Spleen (tissue), 11 donors: ENCODE data around the gene PDE6G. TPM values are rescaled to one million over a fixed set of nuclear protein-coding genes. Genes with fewer than 3 reads are reported as not detected.
"Not testable (repeated sequence)": the region's sequence is repeated elsewhere in the genome, so short reads cannot be mapped to it uniquely, and the experiment has no call there.

Experiments used
- DNase-seq: peaks from one replicate; pipeline ENCODE4 v3.0.0-alpha.2; 2020
- H3K27ac ChIP-seq, 8 donors: fragments of 200-600 bp; sonication (generic) in 7 of 8; 1 replicate in 4 of 8; 2 replicates in 4 of 8; pipeline versions ENCODE4 v1.5.0 to v1.8.0; 2016 to 2021; ENCODE audit warnings: inconsistent platforms in 4 of 8, mild to moderate bottlenecking in 4 of 8, moderate library complexity in 1 of 8
- H3K27me3 ChIP-seq, 7 donors: fragments of 200-600 bp; sonication (generic) in 6 of 7; replicated peaks in 1 of 7; 1 replicate in 4 of 7; 2 replicates in 3 of 7; pipeline versions ENCODE4 v1.5.0 to v1.8.0; 2016 to 2021; ENCODE audit warnings: inconsistent platforms in 3 of 7, mild to moderate bottlenecking in 1 of 7
- H3K36me3 ChIP-seq, 6 donors: fragments of 200-600 bp; sonication (generic) in 5 of 6; 1 replicate in 4 of 6; 2 replicates in 2 of 6; pipeline versions ENCODE4 v1.5.0 to v1.8.0; 2016 to 2021; ENCODE audit warnings: inconsistent platforms in 2 of 6
- H3K4me1 ChIP-seq, 6 donors: fragments of 200-600 bp; sonication (generic) in 5 of 6; 1 replicate in 3 of 6; 2 replicates in 3 of 6; pipeline versions ENCODE4 v1.5.0 to v1.8.0; 2016 to 2021; ENCODE audit warnings: inconsistent platforms in 3 of 6
- H3K4me3 ChIP-seq, 8 donors: fragments of 200-600 bp; sonication (generic) in 7 of 8; 1 replicate in 4 of 8; 2 replicates in 4 of 8; pipeline versions ENCODE4 v1.5.0 to v1.8.0; 2016 to 2021; ENCODE audit warnings: inconsistent platforms in 4 of 8, mild to moderate bottlenecking in 4 of 8, moderate library complexity in 2 of 8
- H3K9me3 ChIP-seq, 8 donors: fragments of 200-600 bp; sonication (generic) in 7 of 8; 1 replicate in 4 of 8; 2 replicates in 4 of 8; pipeline versions ENCODE4 v1.5.0 to v1.8.0; 2016 to 2021; ENCODE audit warnings: inconsistent platforms in 4 of 8
- POLR2A ChIP-seq, 3 donors: fragments of 450-650 bp; IDR thresholded peaks; one replicate each; pipeline ENCODE4 v1.5.1; 2017; ENCODE audit warnings: antibody characterized with exemption in 3 of 3, mild to moderate bottlenecking in 1 of 3
- POLR2AphosphoS5 ChIP-seq, 3 donors: sonication (generic); formaldehyde crosslinking; IDR thresholded peaks; one replicate each; pipeline ENCODE4 v1.5.1; 2017; ENCODE audit warnings: antibody characterized with exemption in 3 of 3
- WGBS, 5 donors: extraction: QIAGEN DNeasy Blood & Tissue Kit in 3 of 5; methylation state at CpG; one replicate each; pipeline versions ENCODE4 v1.1.5 to v1.1.7; 2013 to 2018; 5-methylcytosine and 5-hydroxymethylcytosine counted together
- intact Hi-C: fragments of 100-400 bp; cut with DNase I; formaldehyde crosslinking; loops from one replicate; pipeline ENCODE4 v1.15.0; 2023; ENCODE audit warnings: low total_unique reads
- polyA plus RNA-seq, 3 donors: library from polyadenylated mRNA; stranded (reverse); fragments of 200-250 nt; gene quantifications; one replicate each; pipeline ENCODE4 v1.2.1, GENCODE V29; 2013
- total RNA-seq, 7 donors: library from RNA; depleted of rRNA in 3 of 7; stranded (reverse); fragments of >200 nt in 3 of 7; fragmentation: NEBNext Ultra II Directional in 4 of 7; extraction: Animal tissue kit (Norgen Biotek cat#: 25700) in 4 of 7; gene quantifications; one replicate each; pipeline versions ENCODE4 v1.1.0 to v1.2.1, GENCODE V29; 2016 to 2021
- TF ChIP-seq, protein P1 (sequence below), 11 experiments: fragments of 200-600 bp in 7 of 11; fragments of 450-650 bp in 4 of 11; sonication (generic) in 4 of 11; IDR thresholded peaks in 8 of 11; conservative IDR thresholded peaks in 3 of 11; 1 replicate in 7 of 11; 2 replicates in 4 of 11; pipeline versions ENCODE4 v1.4.0 to v1.8.0; 2016 to 2021; ENCODE audit warnings: antibody characterized with exemption in 11 of 11, inconsistent platforms in 4 of 11, mild to moderate bottlenecking in 1 of 11
- donor health status: healthy with polysubstance abuse.
- donor health status: DM: no; HTN: no; CAD: no; lungs with moderate emphysema.
- donor health status: DM: no; HTN: no; CAD: no.
- donor health status: Bipolar disorder and iron deficiency.
- donor health status: healthy.
- donor health status: DM: no; HTN: no; CAD: no.
- donor health status: DM: yes; HTN: yes; CAD: no.

Gene PDE6G
- total and polyA plus RNA-seq, 10 donors = 6.7 to 27.0 (median 19.4) TPM

DNA sequence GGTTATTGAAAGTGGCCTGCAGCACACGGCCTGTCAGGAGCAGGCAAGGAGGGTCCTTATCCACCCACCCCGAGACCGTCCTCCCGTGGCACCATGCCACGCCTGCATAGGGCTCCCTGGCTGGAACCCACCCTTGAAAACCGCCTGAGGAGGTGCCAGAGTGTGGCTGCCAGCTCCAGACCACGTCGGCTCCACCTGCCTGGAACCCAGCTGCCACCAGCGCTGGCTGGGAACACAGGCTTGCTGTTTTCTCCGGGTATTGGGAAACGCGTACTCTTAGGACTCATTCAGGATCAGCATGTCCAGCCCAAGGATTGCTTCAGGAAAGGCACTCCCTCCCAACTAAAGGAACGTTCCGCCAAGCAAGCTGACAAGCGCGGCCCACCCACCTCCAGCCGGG is 20.6 kb upstream of the PDE6G start:
- 88 to 97% (median 93%) methylated on average over 12 to 17 of the region's 17 CpGs for WGBS, 5 donors
- Histone ChIP-seq H3K4me3 (no peak overlapping the region), H3K27me3 (no peaks in the 10 kb centered on the region), H3K4me1 (peaks cover 0 to 25% (median 8%) of the 10 kb centered on the region in 6 donors), H3K36me3 (peaks cover 0 to 67% (median 41%) of the 10 kb centered on the region in 6 donors), H3K9me3 (no peaks in the 10 kb centered on the region), H3K27ac (no peak overlapping the region)
- no peak for DNase-seq
- TF ChIP-seq POLR2AphosphoS5 (IDR thresholded peaks at IDR 0.05) (peak in 1 of 3 donors; percentile 52), POLR2A (IDR thresholded peaks at IDR 0.05) (no peak)
- TF ChIP-seq, protein P1, sequence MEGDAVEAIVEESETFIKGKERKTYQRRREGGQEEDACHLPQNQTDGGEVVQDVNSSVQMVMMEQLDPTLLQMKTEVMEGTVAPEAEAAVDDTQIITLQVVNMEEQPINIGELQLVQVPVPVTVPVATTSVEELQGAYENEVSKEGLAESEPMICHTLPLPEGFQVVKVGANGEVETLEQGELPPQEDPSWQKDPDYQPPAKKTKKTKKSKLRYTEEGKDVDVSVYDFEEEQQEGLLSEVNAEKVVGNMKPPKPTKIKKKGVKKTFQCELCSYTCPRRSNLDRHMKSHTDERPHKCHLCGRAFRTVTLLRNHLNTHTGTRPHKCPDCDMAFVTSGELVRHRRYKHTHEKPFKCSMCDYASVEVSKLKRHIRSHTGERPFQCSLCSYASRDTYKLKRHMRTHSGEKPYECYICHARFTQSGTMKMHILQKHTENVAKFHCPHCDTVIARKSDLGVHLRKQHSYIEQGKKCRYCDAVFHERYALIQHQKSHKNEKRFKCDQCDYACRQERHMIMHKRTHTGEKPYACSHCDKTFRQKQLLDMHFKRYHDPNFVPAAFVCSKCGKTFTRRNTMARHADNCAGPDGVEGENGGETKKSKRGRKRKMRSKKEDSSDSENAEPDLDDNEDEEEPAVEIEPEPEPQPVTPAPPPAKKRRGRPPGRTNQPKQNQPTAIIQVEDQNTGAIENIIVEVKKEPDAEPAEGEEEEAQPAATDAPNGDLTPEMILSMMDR (IDR thresholded peaks at IDR 0.05 in 8 of 11, conservative IDR thresholded peaks at IDR 0.05 in 3 of 11) = no peak
- intact Hi-C loops = no loop called here

DNA sequence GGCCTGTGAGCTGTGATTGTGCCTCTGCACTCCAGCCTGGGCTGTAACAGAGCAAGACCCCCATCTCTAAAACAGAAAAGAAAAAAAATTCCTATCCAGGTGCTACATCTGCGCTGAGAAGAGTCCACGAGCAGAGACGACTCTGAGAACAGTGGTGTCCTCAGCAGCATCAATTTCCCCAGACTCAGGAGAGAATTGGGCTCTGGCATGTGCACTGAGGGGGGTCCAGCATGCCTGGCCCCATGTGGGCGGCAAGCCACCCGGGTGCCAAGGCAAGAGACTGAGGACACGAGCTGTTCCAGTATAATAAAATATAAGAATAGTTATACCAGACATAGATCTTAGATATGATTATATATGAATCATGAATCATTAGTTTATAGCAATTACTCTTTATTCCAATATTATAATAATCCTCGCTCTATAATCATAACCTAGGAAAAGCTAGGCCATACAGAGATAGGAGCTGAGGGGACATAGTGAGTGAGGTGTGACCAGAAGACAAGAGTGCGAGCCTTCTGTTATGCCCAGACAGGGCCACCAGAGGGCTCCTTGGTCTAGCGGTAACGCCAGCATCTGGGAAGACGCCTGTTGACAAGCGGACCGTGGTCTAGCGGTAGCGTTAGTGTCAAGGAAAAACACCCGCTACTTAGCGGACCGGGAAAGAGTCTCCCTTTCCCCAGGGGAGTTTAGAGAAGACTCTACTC is 19.3 kb upstream of the PDE6G start:
- intact Hi-C loops = not testable (repeated sequence)
- H3K36me3 ChIP-seq = peaks cover 0 to 67% (median 44%) of the 10 kb centered on the region in 6 donors

DNA sequence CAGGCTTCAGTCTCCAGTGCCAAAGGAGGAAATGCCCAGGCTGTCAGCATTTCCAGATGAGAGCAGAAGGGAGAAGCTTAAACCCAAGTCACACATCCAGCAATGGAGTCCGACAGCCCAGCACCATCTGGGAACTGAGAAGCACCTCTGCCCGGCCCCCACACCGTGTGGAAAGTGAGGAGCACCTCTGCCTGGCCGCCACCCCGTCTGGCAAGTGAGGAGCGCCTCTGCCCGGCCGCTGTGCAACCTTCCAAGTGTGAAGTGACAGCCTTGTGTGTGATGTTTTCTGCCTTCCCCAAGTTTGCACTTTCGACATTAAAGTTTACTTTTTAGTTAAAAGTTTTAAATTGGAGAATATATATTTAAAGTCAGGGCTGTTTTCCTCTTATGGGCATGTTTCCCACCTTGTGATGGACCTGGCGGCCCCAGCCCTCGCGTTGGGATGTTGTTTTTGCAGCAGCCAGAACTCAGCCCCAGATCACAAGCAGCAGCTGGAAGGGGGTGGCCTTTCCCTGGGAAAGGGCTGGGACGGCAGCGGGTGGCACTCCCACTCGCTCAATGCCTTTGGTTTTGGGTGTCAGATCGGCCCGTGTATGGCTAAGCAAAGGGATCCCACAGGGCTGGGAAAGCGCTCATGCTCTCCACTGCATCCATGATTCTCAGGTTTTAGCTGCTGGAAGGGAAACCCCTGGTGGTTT is 17.4 kb upstream of the PDE6G start:
- no peak for DNase-seq
- H3K36me3 ChIP-seq = peaks cover 0 to 69% (median 55%) of the 10 kb centered on the region in 6 donors
- H3K4me3 ChIP-seq = no peak overlapping the region
- WGBS, 5 donors = 85 to 93% (median 89%) methylated on average over 17 to 18 of the region's 18 CpGs
- TF ChIP-seq POLR2AphosphoS5 (IDR thresholded peaks at IDR 0.05) (peak in 1 of 3 donors; percentile 41), POLR2A (IDR thresholded peaks at IDR 0.05) (no peak)
- TF ChIP-seq, protein P1 (IDR thresholded peaks at IDR 0.05 in 8 of 11, conservative IDR thresholded peaks at IDR 0.05 in 3 of 11) = no peak
- no peaks in the 10 kb centered on the region for H3K27me3 ChIP-seq
- no peaks in the 10 kb centered on the region for H3K9me3 ChIP-seq
- peaks cover 0 to 35% (median 9%) of the 10 kb centered on the region in 6 donors for H3K4me1 ChIP-seq
- intact Hi-C loops = no loop called here
- H3K27ac ChIP-seq = no peak overlapping the region

More for the DNA sequence above, 19.3 kb upstream of the PDE6G start:
- not testable (repeated sequence) for H3K27me3 ChIP-seq, H3K27ac ChIP-seq, H3K4me3 ChIP-seq, H3K9me3 ChIP-seq, DNase-seq
- peak; percentile 11 to 35 (median 34) for TF ChIP-seq POLR2AphosphoS5 (IDR thresholded peaks at IDR 0.05)
- TF ChIP-seq, protein P1 (IDR thresholded peaks at IDR 0.05 in 8 of 11, conservative IDR thresholded peaks at IDR 0.05 in 3 of 11) = peak; percentile 44 to 79 (median 67)
- WGBS, 5 donors = 38 to 49% (median 45%) methylated on average over 18 of the region's 18 CpGs
- H3K4me1 ChIP-seq = peaks cover 0 to 18% (median 5%) of the 10 kb centered on the region in 6 donors

DNA sequence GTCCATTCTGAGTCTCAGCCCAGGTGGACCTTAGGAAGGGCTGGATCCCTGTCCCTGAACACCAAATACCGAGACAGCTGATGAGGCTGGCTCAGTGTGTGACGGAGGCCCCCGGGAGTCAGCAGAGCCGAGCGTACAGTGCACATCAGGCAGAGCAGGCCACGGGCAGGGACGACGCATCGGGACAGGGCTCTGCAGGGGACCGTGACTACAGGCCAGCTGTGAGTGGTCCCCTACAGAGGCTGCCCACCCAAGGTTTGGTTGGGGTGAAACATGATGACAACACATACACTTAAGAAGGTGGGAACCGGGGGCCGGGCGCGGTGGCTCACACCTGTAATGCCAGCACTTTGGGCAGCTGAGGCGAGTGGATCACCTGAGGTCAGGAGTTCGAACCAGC is 16.6 kb upstream of the PDE6G start:
- WGBS, 5 donors = 93 to 97% (median 94%) methylated on average over 15 to 16 of the region's 16 CpGs
- TF ChIP-seq, protein P1 (IDR thresholded peaks at IDR 0.05 in 8 of 11, conservative IDR thresholded peaks at IDR 0.05 in 3 of 11) = no peak
- TF ChIP-seq POLR2AphosphoS5 (IDR thresholded peaks at IDR 0.05) (no peak), POLR2A (IDR thresholded peaks at IDR 0.05) (no peak)
- Histone ChIP-seq H3K27me3 (no peaks in the 10 kb centered on the region), H3K4me1 (peaks cover 2 to 42% (median 16%) of the 10 kb centered on the region in 6 donors), H3K4me3 (no peak overlapping the region), H3K36me3 (peaks cover 0 to 77% (median 57%) of the 10 kb centered on the region in 6 donors), H3K9me3 (no peaks in the 10 kb centered on the region), H3K27ac (no peak overlapping the region)
- DNase-seq = peak; percentile 63
- intact Hi-C loops = no loop called here
